ENCODE results near the gene MTCH2.

GRCh38 chr11:47583844-47584243 lies 58.5 kb downstream of the MTCH2 start:
- TF ChIP-seq POLR2A (IDR thresholded peaks at IDR 0.05; ENCODE audit: low read depth) (no peak), CTCF (IDR thresholded peaks at IDR 0.05) (no peak), EP300 (IDR thresholded peaks at IDR 0.05) (no peak)

Data from esophagus muscularis mucosa (tissue), 4 donors.